GM18861 (cell line): ENCODE measurements around the gene SPEM2.

Experiments
- ATAC-seq: cut with Tn5 transposase; IDR thresholded peaks from one replicate; pipeline ENCODE4 v1.9.1; 2021; ENCODE audit not compliant: unreplicated experiment

The SPEM2 gene

DNA sequence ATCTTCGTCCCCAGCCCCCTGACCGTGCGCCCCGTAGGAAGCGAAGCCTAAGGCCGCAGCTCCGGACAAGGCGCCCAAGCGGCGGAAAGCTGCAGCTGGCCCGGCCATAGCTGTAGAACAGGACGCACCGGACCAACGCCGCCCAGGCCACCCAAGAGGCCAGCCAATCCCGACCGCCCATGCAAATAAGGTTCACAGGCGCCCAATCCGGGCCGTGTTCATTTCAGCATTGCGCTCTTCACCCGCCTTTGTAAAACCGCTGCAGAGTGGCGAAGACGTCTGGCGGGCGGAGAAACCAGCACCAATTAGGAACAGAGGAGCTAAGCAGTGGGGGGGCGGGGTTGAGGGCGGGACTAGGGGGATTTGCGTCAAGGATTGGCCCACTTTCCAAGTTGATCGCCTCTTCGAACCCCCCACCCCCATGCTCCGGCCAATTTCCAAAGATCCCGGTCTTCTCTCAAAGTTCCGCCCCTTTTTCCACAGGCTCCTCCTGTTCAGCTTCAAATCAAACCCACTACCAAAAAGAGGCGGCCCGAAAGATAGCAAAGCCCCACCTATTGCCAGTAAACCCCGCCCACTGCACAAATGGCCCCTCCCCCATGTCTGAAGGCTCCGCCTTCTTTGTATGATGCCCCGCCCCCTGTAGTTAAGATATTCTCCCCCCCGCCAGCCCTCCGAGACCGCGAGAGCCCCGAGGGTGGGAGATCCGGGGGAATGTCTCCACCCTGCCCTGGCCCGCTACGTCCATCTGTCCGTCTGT is 21.3 kb upstream of the SPEM2 start, which contains the start of gene TMEM256:
TSS of gene TMEM256 (minus strand) at position 121 of the 760 bp plus-strand sequence. CDS start at position 108, 13 bp downstream.
- ATAC-seq: peak; percentile 83

DNA sequence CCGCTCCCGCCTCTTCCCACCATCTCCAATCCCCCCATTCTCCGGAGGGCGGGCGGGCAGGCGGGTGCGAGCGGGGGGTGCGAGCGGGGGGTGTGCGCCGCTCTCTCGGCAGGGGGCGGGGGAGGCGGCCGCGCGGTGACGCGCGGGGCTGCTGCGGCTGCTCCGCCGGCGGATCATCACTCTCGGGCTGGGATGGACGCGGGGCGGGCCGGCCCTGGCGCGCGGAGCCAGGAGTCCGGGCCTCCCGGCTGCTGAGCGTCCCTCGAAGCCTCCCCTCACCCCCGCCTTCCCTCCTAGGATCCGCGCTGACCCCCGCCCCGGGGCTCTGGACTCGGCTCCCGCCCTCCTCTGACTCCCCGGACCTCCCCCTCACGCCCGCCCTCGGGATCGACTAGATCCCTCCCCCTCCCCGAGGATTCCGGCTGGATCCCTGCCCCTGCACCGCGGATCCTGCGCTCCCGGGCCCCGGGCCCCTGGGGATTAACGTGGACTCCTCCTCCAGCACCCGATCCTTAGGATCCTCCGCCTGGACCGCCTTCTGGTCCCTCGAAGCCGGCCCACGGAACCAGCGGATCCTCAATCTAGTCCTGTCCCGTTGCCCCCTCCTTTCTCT is 20.6 kb upstream of the SPEM2 start:
- ATAC-seq: no peak

DNA sequence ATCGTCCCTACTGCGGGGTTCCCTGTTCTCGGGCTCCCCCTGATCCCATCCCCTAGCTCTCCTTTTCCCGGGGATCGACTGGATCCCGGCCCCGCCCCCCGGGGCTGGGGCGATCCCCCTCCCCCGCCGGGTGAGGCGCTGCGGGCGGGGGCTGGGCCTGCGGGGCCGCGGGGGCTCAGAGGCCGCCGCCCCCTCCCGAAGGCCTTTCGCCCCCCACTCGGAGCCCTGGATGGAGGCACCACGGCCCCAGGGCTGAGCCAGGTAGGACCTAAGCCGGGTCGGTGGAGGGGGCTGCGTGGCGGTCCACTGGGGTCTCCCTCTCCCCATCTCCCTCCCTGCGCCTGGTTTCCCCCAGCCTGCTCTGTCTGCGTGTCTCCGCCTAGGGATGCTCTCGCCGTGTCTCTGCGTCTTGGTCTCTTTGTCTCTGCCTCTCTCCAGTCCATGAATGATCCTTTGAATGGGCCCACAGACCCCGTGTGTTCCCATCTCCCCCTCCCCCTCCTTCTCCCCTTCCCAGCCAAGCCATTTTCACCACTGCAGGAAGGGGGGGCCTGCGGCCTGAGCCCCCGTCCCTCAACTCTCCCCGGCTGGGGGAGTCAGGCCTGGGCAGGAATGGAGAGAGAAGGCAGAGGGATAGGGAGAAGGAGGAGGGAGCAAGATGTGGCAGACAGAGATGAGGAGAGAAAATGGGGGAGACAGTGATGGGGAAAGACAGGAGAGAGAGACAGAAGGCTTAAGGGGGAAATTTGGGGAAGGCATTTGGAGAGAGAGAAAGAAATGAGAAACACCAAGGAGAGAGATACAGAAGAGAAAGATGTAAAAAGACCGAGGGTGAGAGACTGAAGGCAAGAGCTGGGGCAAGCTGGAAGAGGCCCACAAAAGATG is 19.8 kb upstream of the SPEM2 start:
- no peak for ATAC-seq

- no peak for ATAC-seq
Measured at GRCh38 chr17:7406235-7406825, 19.1 kb upstream of the SPEM2 start.

GRCh38 chr17:7407082-7407481 is 18.3 kb upstream of the SPEM2 start:
- ATAC-seq: no peak

DNA sequence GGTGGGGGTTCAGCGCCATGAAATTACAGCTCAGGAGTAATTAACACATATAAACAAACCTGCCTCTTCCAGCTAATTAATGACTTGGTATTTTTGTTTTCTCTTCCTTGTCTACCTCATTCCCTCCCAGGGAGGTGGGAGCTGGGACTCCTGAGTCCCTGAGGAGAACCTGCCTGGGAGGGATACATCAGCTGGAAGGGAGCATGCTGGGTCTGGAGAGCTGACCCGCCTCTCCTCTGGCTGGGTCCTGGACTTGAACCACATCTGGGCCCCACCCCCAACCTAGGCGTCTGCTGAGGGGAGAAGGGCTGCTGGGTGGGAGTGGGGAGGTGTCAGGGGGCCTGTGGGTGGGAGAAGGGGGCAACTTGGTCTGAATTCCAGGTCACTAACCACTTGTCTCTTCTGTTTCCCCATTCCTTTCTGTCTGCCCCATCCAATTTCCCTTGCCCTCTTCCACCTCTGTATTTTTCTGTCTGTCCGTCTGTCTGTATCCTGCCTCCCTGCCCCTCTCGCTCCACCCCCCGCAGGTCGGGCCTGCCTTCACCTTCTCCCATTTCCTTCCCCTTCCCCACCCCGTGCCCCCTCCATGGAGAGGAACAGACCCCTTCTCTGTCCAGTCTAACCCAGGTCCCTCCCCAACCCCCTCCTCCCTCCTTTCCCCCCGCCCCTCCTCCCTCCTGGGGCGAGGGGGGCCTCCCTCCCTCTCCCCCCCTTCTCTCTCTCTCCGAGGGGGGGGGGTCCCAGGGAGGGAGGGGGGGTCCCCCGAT is 17.7 kb upstream of the SPEM2 start, which contains the start of gene NLGN2:
TSS of gene NLGN2 (plus strand) at position 361 of the 767 bp plus-strand sequence. CDS start 411 bp downstream, outside the sequence.
- ATAC-seq: no peak

DNA sequence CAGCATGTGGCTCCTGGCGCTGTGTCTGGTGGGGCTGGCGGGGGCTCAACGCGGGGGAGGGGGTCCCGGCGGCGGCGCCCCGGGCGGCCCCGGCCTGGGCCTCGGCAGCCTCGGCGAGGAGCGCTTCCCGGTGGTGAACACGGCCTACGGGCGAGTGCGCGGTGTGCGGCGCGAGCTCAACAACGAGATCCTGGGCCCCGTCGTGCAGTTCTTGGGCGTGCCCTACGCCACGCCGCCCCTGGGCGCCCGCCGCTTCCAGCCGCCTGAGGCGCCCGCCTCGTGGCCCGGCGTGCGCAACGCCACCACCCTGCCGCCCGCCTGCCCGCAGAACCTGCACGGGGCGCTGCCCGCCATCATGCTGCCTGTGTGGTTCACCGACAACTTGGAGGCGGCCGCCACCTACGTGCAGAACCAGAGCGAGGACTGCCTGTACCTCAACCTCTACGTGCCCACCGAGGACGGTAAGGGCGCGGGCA is 17.1 kb upstream of the SPEM2 start:
- ATAC-seq: no peak

GRCh38 chr17:7408863-7409262 is 16.6 kb upstream of the SPEM2 start:
- no peak for ATAC-seq

- no peak for ATAC-seq
Measured at GRCh38 chr17:7409716-7410115, 15.7 kb upstream of the SPEM2 start.

GRCh38 chr17:7410634-7411426 is 14.6 kb upstream of the SPEM2 start:
- no peak for ATAC-seq

GRCh38 chr17:7411427-7411750 is 14.0 kb upstream of the SPEM2 start:
- ATAC-seq: no peak

DNA sequence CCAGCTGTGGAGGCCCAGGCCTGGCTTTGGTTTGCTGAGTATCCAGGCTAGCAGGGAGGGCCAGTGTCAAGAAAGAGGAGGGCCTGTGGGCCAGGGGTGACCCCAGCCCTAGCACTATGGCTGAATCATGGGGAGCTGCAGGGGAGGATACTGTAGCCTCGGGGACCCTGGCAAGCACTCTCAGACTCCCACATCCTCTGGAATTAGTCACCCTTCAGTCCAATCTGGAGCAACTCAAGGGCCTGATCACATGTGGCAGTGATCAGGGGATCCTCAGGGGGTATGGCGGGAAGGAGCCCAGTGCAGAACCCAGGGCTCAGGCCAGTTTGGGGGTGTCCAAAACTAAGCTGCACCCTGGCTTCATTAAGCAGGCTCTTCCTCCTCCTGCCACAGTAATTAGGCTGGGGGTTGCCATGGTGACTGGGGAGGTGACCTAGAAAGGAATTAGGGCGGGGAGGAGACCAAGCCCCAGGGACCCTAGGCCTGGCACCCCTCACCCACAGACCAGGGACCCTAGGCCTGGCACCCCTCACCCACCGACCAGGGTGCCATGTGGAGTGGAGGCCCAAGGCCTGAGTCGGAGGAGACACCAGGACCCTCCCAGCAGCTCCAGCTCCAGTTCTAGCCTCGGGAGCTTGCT is 11.9 kb upstream of the SPEM2 start:
- ATAC-seq: no peak

- no peak for ATAC-seq
Measured at GRCh38 chr17:7414837-7415236, 10.6 kb upstream of the SPEM2 start.

- ATAC-seq: no peak
Measured at GRCh38 chr17:7415784-7416183, 9.6 kb upstream of the SPEM2 start.

DNA sequence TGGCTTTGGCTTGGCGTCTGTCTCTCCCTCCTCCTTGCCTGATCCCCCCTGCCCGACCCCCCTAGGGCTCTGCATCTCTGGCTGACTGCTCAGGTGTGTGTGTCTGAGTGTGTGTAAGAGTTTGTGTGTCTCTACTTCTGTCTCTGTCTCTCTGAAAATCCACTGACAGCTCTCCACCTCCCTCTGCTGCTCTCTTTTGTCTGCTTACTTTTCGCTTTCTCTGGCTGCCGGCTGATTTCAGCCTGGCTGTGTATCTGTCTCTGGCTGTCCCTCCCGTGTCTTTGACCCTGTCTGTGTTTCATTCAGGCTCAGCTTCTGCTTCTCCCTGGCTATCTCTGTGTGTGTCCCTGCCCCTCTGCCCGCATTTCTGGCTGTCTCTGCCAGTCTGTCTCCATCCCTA is 9.1 kb upstream of the SPEM2 start:
- no peak for ATAC-seq

- ATAC-seq: no peak
Measured at GRCh38 chr17:7417056-7417655, 8.3 kb upstream of the SPEM2 start.

- no peak for ATAC-seq
Measured at GRCh38 chr17:7418472-7419152, 6.8 kb upstream of the SPEM2 start.
